Measurements from ENCODE around the gene AIPL1. TPM values are rescaled to one million over a fixed set of nuclear protein-coding genes. Genes with fewer than 3 reads are reported as not detected.

AIPL1 gene
- total and polyA plus RNA-seq, 9 donors = 0.05 TPM; not detected in 8

DNA sequence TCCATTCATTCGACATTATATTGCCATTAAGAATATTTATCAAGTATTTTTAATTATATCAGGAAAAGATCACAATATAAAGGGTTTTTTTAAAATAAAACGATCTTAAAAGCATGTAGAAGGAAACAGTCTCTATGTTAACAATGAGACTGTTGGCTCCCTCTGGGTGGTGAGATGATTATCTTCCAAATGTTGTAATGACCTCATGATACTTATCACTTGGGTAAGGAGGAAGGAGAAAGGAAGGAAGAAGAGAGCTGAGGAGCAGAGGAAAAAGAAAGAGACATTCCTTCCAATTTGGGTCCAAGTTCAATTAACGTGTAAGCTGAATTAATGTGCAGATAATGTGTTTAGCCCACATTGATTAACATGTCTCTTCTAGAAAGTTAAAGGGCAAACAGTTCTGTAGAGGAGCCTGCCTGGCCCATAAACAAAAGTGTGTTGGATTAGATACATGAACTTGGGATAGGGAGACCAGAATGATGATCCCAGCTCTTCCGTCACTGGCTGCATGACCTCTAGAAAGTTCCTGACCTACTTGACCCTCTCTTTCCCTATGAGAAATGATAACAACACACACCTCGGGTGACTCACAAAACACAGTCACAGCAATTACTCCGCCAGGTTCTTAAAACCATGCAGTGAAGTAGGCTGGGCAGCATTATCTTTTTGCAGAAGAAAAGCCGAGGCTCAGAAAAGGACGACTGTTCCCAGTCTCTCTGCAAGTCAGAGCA, 41.3 kb upstream of the AIPL1 start:
- H3K27ac ChIP-seq (ENCODE audit: low read length) = no peak overlapping the region
- no peaks in the 10 kb centered on the region for H3K27me3 ChIP-seq (ENCODE audit: control insufficient read depth, insufficient read depth, low read length)
- H3K4me1 ChIP-seq (ENCODE audit: control insufficient read depth, insufficient read depth, low read length) = peaks cover 29% of the 10 kb centered on the region
- no peak for DNase-seq
- WGBS (ENCODE audit: insufficient coverage) = 79% methylated on average over 4 of the region's 8 CpGs
- no peak overlapping the region for H3K4me3 ChIP-seq (ENCODE audit: low read length)
- no peaks in the 10 kb centered on the region for H3K9me3 ChIP-seq (replicated peaks; ENCODE audit: control insufficient read depth, low read depth, low read length)
- H3K36me3 ChIP-seq (ENCODE audit: control insufficient read depth, insufficient read depth, low read length) = peaks cover 3% of the 10 kb centered on the region

DNA sequence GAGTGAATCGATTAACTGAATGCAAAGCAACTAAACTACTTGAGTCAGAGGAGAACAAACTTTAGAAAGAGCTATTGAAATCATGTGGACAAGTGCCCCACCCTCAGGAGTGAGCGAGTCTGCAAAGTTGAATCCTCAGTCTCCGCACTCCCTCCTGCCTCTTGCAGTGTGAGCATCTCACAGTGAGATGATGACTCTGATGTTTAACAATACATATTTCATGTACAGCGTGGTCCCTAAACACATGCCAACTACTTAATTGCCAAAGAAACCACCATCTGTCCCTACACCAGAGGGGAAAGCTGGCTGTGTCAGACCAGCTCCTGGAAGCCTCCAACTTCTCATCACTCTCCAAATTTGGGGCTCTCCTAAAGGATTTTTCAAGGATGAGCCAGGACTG, 40.5 kb upstream of the AIPL1 start:
- WGBS (ENCODE audit: insufficient coverage) = no CpG with 5 or more reads among the region's 4 CpGs
- Histone ChIP-seq H3K27ac (ENCODE audit: low read length) (no peak overlapping the region), H3K4me3 (ENCODE audit: low read length) (no peak overlapping the region), H3K9me3 (replicated peaks; ENCODE audit: control insufficient read depth, low read depth, low read length) (no peaks in the 10 kb centered on the region), H3K36me3 (ENCODE audit: control insufficient read depth, insufficient read depth, low read length) (peaks cover 3% of the 10 kb centered on the region), H3K27me3 (ENCODE audit: control insufficient read depth, insufficient read depth, low read length) (no peaks in the 10 kb centered on the region), H3K4me1 (ENCODE audit: control insufficient read depth, insufficient read depth, low read length) (peaks cover 29% of the 10 kb centered on the region)
- no peak for DNase-seq

DNA sequence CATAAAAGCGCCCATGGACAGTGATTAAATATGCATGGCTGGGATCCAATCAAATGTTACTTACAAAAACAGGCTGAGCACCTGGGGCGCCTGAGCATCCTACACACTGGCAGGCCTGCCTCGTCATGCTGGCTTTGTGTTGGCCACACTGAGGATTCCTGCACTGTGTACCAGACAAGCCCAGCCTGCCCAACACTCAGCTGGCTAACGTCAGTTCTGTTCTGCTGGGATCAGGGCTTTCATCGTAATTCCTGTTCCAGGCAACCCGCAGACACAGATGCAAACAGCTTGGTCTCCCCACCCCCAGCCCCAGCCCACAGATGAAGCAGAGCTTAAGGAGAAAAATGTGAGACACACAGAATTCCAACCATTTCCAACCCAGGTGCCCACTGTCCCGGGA, 40.0 kb upstream of the AIPL1 start:
- H3K4me3 ChIP-seq (ENCODE audit: low read length) = no peak overlapping the region
- no peaks in the 10 kb centered on the region for H3K27me3 ChIP-seq (ENCODE audit: control insufficient read depth, insufficient read depth, low read length)
- no peaks in the 10 kb centered on the region for H3K9me3 ChIP-seq (replicated peaks; ENCODE audit: control insufficient read depth, low read depth, low read length)
- peak; percentile 49 for DNase-seq
- H3K27ac ChIP-seq (ENCODE audit: low read length) = no peak overlapping the region
- WGBS (ENCODE audit: insufficient coverage) = 44% methylated on average over 5 of the region's 7 CpGs
- peaks cover 3% of the 10 kb centered on the region for H3K36me3 ChIP-seq (ENCODE audit: control insufficient read depth, insufficient read depth, low read length)
- H3K4me1 ChIP-seq (ENCODE audit: control insufficient read depth, insufficient read depth, low read length) = peaks cover 26% of the 10 kb centered on the region

DNA sequence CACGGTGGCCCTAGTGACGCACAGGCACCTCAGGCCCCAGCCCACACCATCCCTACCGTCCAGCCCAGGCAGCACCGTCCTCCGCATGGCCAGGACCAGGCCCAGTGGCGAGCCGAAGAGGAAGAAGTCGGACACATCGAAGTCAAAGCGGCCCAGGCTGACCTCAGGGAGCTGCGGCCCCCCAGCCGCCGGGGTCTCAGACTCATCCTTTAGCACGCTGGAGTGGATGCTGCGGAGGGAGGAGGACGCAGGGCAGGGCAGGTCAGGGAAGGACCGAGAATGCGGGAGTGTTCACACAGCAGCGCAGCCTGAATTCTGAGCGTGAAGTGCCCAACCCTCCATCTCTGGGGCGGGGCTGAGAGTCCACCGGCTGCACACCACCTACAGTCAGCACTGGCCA, 39.5 kb upstream of the AIPL1 start:
- H3K4me3 ChIP-seq (ENCODE audit: low read length) = no peak overlapping the region
- H3K4me1 ChIP-seq (ENCODE audit: control insufficient read depth, insufficient read depth, low read length) = peaks cover 24% of the 10 kb centered on the region
- WGBS (ENCODE audit: insufficient coverage) = 84% methylated on average over 21 of the region's 22 CpGs
- H3K9me3 ChIP-seq (replicated peaks; ENCODE audit: control insufficient read depth, low read depth, low read length) = no peaks in the 10 kb centered on the region
- H3K36me3 ChIP-seq (ENCODE audit: control insufficient read depth, insufficient read depth, low read length) = peaks cover 3% of the 10 kb centered on the region
- H3K27me3 ChIP-seq (ENCODE audit: control insufficient read depth, insufficient read depth, low read length) = no peaks in the 10 kb centered on the region
- no peak overlapping the region for H3K27ac ChIP-seq (ENCODE audit: low read length)
- DNase-seq = no peak

DNA sequence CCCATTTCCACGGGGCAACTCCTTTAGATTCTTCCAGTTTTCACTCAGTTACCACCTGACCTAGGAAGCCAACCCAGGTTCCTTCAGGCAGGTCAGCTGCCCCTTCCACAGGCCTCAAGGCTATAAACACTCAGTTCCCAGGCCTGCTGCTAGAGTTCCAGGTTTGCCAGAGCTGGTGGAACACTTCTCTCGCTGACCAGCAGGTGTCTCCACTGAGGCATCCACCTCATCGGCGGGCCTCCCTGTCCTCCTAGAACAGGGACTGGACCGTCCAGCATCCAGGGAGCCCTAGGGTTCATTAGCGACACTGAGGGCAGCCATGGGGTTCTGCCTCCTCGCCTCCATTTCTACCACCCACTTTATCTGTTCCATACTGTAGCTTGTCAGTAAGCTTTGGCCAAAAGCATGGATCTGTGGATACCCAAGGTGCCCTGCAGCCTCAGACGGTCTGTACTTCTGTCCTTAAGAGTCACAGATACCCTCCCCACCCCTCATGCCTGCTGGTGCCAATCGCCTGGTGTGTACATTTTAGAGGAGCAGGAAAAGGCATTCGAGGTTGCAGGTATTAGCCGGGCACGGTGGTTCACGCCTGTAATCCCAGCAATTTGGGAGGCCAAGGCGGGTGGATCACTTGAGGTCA, 38.3 kb upstream of the AIPL1 start:
- 32% methylated on average over 10 of the region's 14 CpGs for WGBS (ENCODE audit: insufficient coverage)
- no peak overlapping the region for H3K4me3 ChIP-seq (ENCODE audit: low read length)
- H3K4me1 ChIP-seq (ENCODE audit: control insufficient read depth, insufficient read depth, low read length) = peaks cover 24% of the 10 kb centered on the region

DNA sequence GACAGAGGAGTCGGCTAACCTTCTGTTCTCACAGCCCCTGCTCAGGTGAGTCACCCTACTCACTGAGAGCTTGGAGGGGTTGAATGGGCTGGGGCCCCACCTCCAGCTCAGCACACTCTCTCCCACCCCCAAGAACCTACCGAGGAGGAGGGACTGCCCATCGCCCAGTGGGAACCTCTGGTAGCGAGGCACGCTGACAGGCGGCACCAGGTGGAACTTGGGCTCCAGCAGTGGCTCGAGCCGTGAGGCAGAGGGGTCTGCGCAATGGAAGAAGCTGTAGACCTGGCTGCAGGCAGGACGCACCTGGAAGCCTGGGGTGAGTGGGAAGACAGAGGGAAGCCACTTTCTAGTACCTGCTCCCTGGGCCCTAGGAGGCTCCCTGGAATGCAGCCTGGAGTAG, 37.6 kb upstream of the AIPL1 start:
- H3K36me3 ChIP-seq (ENCODE audit: control insufficient read depth, insufficient read depth, low read length) = peaks cover 3% of the 10 kb centered on the region
- 90% methylated on average over 8 of the region's 10 CpGs for WGBS (ENCODE audit: insufficient coverage)
- H3K27ac ChIP-seq (ENCODE audit: low read length) = no peak overlapping the region
- H3K4me1 ChIP-seq (ENCODE audit: control insufficient read depth, insufficient read depth, low read length) = peaks cover 24% of the 10 kb centered on the region
- H3K27me3 ChIP-seq (ENCODE audit: control insufficient read depth, insufficient read depth, low read length) = peaks cover 2% of the 10 kb centered on the region
- H3K9me3 ChIP-seq (replicated peaks; ENCODE audit: control insufficient read depth, low read depth, low read length) = peaks cover under 1% of the 10 kb centered on the region
- no peak for DNase-seq
- H3K4me3 ChIP-seq (ENCODE audit: low read length) = no peak overlapping the region

More for the DNA sequence above, 38.3 kb upstream of the AIPL1 start:
- Histone ChIP-seq H3K9me3 (replicated peaks; ENCODE audit: control insufficient read depth, low read depth, low read length) (no peaks in the 10 kb centered on the region), H3K36me3 (ENCODE audit: control insufficient read depth, insufficient read depth, low read length) (peaks cover 3% of the 10 kb centered on the region), H3K27ac (ENCODE audit: low read length) (no peak overlapping the region), H3K27me3 (ENCODE audit: control insufficient read depth, insufficient read depth, low read length) (peaks cover 2% of the 10 kb centered on the region)
- DNase-seq = peak; percentile 77

DNA sequence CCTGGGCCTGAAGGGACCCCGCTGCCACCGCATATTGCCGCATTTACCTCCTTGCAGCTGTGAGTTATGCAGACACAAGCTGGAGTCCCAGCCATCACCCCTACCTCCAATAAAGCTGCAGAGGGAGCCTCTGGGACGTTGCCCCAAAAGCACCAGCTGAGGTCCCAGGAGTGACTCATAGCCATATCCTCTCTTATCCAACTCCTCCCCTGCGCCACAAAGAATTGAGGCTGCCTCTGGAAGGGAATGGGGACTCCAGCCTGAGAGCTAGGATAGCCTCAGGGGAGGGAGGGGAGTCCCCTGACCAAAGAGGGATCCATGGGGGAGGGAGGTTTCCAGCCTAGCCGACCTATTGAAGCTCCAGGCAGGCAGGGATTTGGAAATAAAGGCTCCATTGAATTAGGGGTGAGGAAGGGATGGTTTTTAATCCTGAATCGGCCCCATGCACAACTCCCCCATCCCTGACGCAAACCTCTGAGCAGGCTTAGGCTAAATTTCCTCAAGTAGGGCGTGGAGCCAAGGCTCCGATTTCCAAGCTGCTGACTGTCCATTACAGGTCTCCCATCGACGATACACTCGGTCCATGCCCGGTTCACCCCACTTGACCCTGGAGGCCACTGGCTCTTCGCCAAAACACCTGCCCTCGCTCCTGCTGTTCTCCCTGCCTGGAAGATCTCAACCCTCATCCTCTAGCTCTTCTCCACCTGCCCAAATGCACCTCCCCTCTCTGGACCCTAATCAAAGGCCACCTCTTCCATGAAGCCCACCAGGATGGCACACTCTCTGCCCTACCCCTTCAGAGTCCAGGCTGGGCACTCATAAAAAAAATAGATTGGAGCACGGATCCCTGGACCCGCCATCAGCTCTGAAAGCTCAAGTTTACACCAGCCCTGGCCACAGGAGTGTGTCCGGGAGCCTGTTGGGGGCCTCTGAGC, 36.9 kb upstream of the AIPL1 start:
- no peak overlapping the region for H3K27ac ChIP-seq (ENCODE audit: low read length)
- H3K9me3 ChIP-seq (replicated peaks; ENCODE audit: control insufficient read depth, low read depth, low read length) = peaks cover 3% of the 10 kb centered on the region
- DNase-seq = no peak
- no peak overlapping the region for H3K4me3 ChIP-seq (ENCODE audit: low read length)
- 64% methylated on average over 16 of the region's 19 CpGs for WGBS (ENCODE audit: insufficient coverage)
- peaks cover 3% of the 10 kb centered on the region for H3K36me3 ChIP-seq (ENCODE audit: control insufficient read depth, insufficient read depth, low read length)
- H3K4me1 ChIP-seq (ENCODE audit: control insufficient read depth, insufficient read depth, low read length) = peaks cover 24% of the 10 kb centered on the region
- H3K27me3 ChIP-seq (ENCODE audit: control insufficient read depth, insufficient read depth, low read length) = peaks cover 2% of the 10 kb centered on the region

DNA sequence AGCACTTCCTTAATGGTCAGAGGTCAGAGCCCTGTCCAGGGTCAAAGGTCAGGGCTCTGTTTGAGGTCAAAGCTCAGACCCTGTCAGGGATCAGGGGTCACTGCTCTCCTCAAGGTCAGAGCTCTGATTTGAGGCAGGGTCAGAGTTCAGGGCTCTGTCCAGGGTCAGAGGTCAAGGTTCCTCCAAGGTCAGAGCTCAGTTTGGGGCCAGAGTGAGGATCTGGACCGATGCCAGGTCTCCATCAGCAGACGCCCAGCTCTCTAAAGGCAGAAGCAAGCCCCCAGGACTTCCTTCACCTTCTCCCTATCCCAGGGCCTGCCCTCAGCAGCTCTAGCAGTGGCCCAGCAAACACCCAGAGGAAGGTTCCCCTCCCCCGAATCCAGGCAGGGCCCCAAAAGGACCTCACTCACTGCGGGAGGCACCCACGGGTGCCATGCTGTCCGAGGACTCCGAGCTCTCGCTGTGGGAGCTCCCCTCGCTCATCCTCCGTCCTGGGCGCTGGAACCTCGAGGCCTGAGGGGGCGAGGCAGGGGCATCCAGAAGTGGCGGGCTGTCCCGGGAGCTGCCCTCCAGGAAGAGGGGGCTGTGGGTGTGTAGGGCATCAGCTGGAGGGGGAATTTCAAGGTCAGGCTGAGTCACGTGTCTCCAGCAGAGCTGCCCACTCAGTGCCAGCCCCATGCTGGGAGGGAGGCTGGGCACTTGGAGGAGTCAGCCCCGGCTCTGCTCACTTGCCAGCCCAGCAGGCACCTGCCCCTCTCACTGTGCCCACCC, 36.0 kb upstream of the AIPL1 start:
- Histone ChIP-seq H3K4me1 (ENCODE audit: control insufficient read depth, insufficient read depth, low read length) (peaks cover 24% of the 10 kb centered on the region), H3K36me3 (ENCODE audit: control insufficient read depth, insufficient read depth, low read length) (no peaks in the 10 kb centered on the region), H3K4me3 (ENCODE audit: low read length) (no peak overlapping the region), H3K27me3 (ENCODE audit: control insufficient read depth, insufficient read depth, low read length) (peaks cover 2% of the 10 kb centered on the region), H3K9me3 (replicated peaks; ENCODE audit: control insufficient read depth, low read depth, low read length) (peaks cover 3% of the 10 kb centered on the region), H3K27ac (ENCODE audit: low read length) (no peak overlapping the region)
- whole genome bisulfite sequencing (ENCODE audit: insufficient coverage) = 89% methylated on average over 16 of the region's 17 CpGs
- DNase-seq = no peak

DNA sequence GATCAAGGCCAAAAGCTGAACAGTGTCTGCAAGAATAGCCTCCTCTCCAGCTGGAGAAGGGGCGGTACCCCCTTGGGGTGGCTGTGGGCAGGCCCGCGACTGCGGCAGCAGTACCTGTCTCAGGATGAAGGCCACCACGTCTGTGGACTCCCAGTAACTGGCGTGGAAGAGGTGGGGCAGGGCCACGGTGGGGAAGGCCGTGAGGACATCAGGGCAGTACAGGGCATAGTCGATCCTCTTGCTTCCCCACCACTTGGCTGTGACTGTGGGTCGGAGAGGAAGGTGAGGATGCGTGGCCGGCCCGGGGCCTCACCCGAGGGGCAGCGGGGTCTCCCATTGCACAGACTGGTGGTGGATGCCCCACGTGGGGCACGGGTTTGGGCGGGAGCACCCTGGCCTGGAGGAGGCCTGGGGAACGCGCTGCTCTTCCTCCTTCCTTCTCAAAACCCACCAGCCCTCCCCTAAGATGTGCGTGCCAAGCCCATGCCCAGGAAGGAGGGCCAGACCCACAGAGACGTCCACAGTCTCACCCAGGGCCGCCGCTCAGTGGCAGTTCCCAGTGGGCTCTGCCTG, 35.3 kb upstream of the AIPL1 start:
- DNase-seq = no peak
- 89% methylated on average over 22 of the region's 24 CpGs for WGBS (ENCODE audit: insufficient coverage)
- Histone ChIP-seq H3K27ac (ENCODE audit: low read length) (no peak overlapping the region), H3K4me1 (ENCODE audit: control insufficient read depth, insufficient read depth, low read length) (peaks cover 24% of the 10 kb centered on the region), H3K27me3 (ENCODE audit: control insufficient read depth, insufficient read depth, low read length) (peaks cover 2% of the 10 kb centered on the region), H3K9me3 (replicated peaks; ENCODE audit: control insufficient read depth, low read depth, low read length) (peaks cover 3% of the 10 kb centered on the region), H3K4me3 (ENCODE audit: low read length) (no peak overlapping the region), H3K36me3 (ENCODE audit: control insufficient read depth, insufficient read depth, low read length) (no peaks in the 10 kb centered on the region)

Measured in muscle of leg (tissue), 11 donors.